NCI-H1105 treated with DMSO at 0.1 percent for 48 hours (cell line): ENCODE data around the gene DNAJC7.

Experiments
- DNase-seq: peaks from one replicate; lab custom pipeline; 2025; lab: John Stamatoyannopoulos, UW

The DNAJC7 gene

DNA sequence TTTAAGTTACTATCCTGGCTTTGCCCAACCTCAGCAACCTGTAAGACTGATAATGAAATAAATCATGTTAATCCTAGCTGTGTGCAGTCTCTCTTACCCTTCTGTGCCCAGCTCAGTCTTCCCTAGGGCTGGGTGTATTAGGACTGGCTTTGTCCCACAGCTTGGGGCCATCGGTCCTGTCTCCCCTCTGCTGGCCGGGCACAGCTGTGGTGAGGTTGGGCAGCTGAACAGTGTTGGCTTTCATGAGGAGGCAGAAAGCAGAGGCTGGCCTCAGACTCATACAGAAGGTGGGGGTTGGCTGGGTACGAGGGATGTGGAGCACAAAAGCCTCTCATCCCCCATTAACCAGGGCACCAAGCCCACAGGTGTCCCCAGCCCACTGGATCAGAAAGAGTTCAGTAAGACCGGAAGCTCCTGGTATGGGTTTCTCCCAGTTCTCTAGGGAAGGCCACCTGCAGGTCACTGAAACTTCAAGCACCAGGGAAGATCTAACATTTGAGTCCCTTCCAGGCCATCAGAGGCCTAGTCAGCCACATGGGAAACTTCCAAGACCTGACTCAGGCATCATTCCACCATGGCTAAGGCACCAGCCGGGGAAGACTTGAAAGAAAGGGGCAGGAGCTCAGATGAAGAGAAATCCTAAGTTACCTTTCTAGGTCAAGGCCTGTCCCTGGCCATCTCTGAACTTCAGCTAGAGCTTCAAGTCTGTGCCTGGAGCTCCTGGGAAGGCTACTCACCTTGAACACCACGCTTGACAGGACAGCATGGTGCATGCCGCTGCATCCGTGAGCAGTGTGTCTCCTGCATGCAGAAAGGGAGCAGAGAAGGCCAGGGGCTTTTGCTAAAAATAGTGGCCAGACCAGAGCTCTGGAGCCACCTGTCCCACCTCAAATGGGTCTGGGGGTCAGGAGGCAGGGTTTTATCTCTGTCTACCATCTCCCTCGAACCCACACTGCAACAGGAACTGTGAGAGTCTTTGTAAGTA is 41.8 kb downstream of the DNAJC7 start:
- no peak for DNase-seq

DNA sequence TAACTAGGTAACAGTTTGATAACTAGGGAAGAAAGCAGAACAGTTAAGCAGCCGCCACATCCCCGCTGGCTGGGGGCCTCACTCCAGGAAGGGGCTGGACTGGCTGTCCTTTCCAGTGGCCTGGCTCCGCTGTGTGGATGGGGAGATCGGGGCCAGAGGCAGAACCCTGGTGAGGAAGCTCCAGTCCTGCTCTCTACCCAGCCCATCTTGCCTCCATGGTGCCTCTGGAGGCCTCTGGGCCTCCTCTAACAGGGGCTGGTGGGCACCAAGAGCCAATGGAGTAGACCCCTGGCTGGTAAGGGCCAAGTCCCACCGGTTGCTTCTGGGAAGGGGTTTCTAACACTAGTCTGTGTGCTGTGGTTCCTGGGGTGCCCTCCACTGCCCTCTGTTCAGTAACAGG is 42.6 kb downstream of the DNAJC7 start:
- no peak for DNase-seq

DNA sequence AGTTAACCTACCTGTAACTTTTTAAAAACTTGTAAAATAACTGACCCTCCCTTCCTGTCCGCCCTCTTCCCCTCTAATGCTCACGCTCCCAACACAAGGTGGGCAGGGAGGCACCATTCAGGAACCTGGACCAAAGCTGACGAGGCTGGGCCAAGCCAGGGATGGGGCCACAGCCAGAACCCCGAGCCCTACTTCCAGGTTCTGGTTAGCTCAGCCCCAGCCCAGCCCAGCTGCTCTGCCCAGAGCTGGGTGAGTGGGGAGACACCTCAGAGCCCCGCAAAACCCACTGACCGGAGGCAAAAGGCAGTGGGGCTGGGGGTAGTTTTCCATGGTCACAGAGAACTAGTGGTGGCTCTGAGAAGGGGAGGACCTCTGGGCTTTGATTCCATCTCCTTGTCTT is 43.2 kb downstream of the DNAJC7 start:
- no peak for DNase-seq

DNA sequence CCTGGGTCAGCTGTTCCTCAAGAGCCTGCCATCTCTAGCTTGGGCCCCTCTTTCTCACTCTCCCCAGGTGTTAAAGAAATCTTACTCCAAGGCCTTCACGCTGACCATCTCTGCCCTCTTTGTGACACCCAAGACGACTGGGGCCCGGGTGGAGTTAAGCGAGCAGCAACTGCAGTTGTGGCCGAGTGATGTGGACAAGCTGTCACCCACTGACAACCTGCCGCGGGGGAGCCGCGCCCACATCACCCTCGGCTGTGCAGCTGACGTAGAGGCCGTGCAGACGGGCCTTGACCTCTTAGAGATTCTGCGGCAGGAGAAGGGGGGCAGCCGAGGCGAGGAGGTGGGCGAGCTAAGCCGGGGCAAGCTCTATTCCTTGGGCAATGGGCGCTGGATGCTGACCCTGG is 43.8 kb downstream of the DNAJC7 start:
- DNase-seq: no peak

DNA sequence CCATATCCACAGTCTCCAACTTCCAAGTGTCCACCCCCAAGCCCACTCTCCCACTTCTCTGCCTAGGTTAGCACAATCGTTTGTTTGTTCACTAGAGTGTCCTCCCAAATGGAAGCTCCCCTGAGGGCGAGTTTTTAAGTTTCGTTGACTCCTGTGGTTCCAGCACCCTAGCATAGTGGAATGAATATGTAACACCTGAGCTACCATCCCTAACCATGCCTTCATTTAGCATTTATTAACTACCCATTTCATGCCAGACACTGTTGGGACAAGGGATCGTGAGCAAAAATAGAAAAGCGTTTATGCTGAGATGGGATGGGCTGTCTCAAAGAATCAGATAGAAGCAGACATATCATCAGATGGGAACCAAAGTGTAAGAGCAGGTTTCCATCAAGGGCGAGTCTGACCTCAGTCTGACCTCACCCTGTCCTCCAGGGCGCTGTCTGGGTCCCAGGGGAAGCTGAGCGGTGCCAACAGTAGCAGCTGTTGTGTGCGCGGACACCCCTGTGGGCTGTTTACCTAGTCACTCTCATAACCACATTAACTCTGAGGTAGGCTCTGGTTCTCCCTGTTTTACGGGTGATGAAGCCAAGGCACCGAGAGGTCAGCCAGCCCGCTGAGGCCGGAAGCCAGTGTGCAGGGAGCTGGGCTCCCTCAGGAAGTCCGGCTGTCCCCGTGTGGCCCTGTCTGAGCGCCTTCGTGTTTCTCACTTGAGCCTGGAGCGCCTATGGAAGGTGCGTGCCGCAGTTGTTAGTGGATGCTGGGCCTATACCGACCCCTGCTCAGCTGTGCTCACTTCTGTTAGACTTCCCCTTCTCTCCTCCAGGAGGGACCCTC is 44.5 kb downstream of the DNAJC7 start:
- DNase-seq: peak; percentile 1

DNA sequence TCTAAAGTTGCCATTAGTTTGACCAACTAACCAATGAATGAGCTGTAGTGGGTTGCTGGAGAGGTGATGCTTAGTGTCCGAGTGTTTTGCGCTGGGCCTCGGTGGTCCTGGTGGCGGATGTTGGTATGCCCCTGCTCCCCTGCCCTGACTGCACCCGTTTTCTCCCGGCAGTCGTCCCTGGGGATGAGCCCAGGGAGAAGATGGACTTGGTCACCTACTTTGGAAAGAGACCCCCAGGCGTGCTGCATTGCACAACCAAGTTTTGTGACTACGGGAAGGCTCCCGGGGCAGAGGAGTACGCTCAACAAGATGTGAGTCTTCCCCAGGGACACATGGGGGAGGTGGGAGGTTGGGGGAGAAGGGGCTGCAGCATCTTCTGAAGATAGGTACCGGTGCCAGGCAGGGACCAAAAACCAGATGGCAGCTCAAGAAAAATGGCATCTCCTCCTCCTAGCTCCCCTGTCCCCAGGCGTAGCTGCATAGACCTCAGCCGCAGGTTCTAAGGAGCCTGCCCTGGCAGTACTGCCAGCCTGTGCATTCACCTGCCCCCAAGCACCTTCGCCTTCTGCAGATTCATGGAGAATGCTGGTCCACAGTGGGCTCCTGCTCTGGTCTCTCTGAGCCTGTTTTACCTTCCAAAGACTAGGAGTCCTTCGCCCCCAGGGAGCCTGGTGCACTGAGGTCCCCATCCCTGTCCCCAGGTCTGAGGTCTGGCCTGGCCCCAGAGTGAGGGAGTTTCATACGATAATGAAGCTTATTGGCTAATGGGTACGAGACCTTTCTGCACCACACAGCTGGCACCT is 45.3 kb downstream of the DNAJC7 start:
- no peak for DNase-seq

DNA sequence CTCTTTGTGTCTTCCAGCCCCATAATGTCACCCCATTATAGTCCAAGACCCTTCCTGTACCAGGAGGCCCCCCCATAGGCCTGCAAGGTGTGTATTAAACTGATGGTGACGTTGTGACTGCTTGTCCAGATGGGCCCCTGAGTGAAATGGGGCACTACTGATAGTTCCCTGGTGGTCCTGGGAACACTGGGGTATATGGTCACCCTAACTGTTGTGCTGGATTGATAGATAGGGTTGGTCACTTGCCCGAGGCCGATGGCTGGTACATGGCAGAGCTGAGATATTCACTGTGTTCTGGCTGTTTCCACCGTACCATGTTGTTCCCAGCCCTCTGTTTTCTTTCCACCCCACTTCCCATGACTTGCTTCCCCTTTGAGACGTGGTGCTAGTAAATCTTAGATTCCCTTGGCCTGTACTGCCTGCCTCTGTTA is 46.3 kb downstream of the DNAJC7 start:
- no peak for DNase-seq

DNA sequence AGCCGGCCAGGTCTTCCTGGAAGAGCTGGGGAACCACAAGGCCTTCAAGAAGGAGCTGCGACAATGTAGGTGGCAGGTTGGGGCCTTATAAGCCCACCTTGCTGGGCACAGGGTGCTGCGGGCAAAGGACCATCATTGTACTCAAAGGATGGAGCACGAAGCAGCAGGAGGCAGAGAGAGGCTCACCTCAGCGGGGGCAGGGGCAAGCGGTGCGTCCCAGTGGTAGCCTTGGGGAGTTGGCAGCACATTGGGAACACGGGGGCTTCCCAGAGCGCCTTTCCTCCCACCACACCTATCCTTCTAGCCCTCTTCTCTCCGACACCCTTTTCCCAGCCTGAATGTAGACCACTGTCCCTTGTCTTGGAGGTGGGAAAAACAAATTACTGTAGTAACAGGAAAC is 48.6 kb downstream of the DNAJC7 start:
- no peak for DNase-seq

DNA sequence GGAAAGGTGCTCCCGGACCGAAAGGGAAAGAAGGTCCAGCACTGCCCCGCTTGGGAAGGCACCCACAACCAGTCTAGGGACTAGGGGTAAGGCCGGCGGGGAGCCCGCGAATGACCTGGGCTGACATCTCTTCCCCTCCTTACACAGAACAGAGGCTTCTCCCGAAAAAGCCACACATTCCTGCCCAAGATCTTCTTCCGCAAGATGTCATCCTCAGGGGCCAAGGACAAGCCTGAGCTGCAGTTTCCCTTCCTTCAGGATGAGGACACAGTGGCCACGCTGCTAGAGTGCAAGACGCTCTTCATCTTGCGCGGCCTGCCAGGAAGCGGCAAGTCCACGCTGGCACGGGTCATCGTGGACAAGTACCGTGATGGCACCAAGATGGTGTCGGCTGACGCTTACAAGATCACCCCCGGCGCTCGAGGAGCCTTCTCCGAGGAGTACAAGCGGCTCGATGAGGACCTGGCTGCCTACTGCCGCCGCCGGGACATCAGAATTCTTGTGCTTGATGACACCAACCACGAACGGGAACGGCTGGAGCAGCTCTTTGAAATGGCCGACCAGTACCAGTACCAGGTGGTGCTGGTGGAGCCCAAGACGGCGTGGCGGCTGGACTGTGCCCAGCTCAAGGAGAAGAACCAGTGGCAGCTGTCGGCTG is 49.2 kb downstream of the DNAJC7 start:
- DNase-seq: no peak

DNA sequence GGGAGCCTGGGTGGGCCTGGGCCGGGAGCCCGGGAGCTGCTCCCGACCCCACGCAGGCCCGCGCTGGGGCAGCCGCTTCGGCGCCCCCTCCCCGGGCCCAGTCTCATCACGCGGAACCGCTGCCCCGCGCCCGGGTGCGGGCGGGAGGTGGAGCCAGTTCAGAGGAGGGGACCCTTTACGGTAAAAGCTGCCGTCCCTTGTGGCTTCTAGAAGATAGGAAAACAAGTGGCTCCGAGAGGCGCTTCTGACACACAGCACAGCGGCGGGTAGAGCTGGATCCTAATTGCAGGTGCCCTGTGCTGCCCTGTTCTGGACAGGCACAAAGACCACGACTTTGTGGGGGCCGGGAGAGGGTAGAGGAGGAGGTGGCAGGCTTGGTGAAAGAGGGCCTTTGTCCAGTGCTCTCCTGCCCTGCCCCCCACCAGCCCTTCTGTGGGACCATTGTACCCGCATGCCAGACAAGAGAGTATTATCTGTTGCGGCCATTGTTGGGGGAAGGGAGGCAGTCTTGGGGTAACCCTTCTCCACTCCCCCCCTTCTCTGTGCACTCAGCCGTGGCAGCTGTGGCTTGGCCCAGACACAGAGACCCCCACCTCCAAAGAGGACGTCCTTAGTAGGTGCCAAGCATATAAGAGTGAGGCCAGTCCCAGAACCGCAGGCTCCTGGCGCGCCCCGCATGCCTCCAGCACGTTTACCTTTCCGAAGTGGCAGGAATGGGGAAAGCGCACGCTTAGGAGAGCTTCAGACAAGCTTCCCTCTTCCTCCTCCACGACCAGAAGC is 49.9 kb downstream of the DNAJC7 start:
- no peak for DNase-seq

DNA sequence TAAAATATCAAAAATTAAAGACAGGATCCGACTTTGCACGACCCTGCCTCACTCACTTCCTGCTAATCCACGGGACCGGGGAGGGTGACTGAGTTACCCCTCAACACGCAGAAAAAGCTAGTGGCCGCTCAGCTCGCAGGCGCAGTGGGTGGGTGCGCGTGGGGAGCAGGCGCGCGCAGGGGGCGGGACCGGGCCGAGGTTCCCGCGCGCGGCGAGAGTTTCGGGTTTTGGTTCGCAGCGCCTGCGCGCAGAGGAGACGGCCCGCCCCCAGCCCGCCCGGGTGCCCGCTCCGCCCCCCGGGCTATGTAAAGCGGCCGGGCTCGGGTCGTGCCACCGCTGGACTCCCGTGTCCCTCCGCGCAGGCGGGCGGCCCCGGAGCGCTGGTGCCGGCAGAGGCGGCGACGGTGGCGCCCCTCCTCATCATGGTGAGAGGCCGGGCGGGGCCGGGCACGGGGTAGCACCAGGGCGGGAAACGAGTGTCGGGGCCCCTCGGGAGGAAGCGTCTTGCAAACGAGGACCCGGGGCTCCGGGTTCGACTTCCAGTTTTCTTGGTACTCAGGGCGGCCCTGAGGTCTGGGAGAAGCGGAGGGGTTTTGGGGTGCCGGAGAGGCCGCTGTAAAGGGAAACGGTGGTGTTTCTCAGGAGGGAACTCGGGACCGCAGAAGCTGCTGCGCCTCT is 50.6 kb downstream of the DNAJC7 start, which contains the start of gene CNP:
Gene CNP (plus strand): TSS at position 333 of the 678 bp plus-strand sequence. CDS start 90 bp downstream, at position 423.
- peak; percentile 76 for DNase-seq

DNA sequence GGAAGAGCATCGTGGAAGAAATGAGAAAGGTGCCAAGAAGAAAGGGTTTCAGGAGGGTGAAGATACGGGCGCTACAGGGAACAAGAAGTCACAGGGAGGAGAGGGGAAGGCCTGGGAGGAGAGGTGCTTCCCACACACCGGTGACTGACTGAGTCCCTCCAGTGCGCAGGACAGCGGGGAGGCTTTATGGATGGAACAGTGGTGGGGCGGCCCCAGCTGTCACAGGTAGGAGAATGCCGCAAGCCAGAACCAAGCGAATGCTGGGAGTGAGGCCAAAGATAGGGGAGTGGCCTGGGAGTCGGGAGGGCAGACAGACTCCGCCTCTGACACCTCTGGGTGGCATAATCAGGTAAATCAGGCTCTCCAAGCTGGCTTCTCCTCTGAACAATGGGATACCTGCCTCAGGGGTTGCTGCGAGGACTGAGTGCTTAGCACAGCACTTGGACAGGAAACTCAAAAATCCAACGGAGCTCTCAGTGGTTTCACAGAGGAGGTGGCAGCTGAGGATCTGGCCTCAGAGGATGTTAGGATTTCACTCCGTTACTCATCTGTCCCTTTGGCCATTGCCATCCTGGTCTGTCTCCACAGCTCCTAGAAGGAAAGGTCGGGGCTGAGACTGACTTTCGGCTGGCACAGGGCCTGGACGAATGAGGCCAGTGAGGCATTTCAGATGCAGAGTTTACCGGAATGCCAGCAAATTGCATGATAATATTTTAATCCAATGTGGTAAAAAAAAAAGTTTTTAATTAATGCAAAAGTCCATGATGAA is 51.4 kb downstream of the DNAJC7 start:
- peak; percentile 89 for DNase-seq

DNA sequence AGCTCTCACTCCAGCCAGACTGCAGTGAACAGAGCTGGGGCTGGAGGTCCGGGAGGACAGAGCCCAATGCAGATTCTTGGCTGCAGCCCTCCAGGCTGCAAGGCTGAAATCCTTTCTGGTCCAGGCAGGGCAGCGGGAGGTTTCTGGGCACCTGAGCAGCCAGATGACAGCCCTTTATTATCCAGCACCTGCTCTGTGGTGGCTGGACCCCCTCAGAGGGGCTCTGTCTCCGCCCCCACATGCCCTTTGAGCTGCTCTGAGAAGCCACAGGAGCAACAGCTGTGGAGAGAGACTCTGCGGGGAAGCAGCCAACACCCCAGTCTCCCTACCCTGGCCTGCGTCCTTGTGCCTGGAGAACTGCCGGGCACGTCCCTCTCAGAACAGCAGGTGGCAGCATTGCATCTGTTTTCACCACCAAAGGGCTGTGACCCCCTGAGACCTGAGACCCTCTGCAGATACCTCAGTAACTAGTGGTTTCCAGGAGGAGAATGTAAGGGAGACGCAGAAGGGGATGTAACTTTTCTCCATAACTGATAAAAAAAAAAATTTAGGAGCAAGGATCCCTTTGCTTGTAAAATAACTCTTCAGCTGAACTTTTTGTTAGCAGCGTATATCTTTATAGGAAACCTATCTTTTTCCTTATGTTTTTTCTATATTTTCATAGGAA is 54.3 kb downstream of the DNAJC7 start:
- peak; percentile 63 for DNase-seq

DNA sequence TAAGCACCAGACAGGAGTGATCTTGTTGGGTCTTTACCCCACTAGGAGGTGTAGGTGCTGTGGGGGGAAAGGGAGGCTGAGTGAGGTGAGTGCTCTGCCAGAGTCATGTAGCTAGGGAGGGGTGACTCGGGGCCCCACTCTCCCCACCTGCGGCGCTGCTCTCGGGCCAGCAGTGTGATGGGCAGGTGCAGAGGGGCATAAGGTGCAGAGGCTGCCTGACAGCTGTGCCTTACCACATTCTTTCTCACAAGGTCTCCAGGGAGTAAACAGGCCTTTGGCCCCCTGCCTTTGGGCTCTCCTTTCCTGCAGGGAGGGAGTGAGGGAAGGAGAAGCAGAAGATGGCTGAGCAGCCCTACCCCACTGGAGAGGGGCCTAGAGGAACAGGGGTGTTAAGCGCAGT is 55.1 kb downstream of the DNAJC7 start:
- no peak for DNase-seq

DNA sequence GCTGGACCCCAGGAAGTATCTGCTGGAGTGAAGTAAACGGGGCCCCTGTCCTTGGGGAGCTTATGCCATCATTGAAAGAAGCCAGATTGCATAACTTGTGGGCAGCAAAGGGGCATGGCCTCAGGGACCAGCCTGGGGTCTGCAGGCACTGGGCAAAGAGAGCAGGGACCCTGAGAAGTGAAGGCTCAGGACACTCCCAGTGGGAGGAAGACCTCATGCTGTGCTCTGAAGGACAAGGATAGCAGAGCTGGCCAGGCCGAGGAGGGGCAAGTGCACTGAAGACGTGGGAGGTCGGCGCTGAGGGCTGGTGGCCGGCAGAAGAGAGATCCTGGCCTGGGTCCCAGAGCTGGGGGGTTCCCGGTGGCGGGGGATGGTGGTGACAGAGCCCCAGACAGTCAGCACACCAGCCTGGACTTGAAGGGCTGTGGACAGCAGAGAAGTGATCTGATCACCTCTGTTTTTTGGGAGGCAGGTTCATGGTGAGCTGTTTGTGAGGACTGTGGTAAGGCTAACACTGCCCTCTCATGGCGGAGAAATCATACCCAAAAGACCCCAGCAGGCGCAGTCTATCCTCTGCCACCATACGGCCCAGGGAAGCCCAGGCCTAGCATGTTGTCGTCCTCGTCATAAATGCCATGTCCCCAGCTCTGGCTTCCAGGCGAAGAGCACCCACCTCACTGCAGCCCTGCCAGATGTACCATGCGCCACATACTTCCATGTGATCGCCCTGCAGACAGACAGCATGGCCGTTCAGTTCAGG is 57.7 kb downstream of the DNAJC7 start:
- DNase-seq: peak; percentile 26

DNA sequence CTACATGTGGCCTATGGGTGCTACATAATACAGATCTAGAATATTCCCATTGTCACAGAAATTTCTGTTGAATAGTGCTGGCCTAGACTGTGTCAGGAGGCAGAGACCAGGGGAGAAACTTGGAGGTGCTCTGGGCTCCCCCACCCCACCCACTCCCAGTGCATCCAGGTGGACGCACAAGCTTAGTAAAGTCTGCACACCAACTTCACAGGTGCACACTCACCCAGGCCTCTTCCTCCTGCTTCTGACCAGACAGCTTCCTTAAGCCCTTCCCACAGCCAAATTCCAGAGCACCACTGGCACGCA is 58.3 kb downstream of the DNAJC7 start:
- DNase-seq: no peak

DNA sequence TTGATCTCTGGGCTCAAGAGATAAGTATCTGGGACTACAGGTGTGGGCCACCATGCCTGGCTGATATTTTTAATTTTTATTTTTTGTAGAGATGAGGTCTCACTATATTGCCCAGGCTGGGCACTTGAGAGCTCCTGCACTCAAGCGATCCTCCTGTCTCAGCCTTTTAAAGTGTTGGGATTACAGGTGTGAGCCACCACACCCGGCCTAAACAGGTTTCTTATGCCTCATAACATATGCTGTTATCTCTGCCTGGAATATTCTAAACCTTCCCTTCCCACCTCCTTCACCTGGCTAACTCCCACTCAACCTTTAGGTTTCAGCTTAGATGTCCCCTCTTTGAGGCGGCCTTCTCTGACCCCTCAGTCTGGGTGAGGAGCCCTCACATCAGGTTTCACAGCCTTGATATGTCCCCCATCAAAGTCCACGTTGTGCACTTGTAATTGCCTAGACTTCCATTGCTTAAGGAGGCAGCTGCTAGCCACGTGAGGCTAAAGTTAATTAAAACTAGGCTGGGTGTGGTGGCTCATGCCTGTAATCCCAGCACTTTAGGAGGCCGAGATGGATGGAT is 59.3 kb downstream of the DNAJC7 start:
- no peak for DNase-seq
